SK-MEL-5 (cell line): Measurements from ENCODE around the gene EDAR. TPM values are rescaled to one million over a fixed set of nuclear protein-coding genes. Genes with fewer than 3 reads are reported as not detected.

Experiments
- DNase-seq: peaks from one replicate; pipeline ENCODE4 v3.0.0-alpha.2; 2016; ENCODE audit warnings: low read depth, low spot score
- in situ Hi-C: cut with HindIII; loops from 2 replicates; pipeline ENCODE4 v1.10.0; 2016; ENCODE audit warnings: low sequenced_read_pairs, high pct_unique_total_duplicates, low pct_unique_long_range_greater_than_20kb
- total RNA-seq: library from RNA; depleted of rRNA; stranded (reverse); fragments of >200 nt; shearing (Covaris generic); gene quantifications from 2 replicates; pipeline ENCODE4 v1.2.3, GENCODE V29; 2014

Gene EDAR
- total RNA-seq, 1 experiment from 2014 or later, result not detected

DNA sequence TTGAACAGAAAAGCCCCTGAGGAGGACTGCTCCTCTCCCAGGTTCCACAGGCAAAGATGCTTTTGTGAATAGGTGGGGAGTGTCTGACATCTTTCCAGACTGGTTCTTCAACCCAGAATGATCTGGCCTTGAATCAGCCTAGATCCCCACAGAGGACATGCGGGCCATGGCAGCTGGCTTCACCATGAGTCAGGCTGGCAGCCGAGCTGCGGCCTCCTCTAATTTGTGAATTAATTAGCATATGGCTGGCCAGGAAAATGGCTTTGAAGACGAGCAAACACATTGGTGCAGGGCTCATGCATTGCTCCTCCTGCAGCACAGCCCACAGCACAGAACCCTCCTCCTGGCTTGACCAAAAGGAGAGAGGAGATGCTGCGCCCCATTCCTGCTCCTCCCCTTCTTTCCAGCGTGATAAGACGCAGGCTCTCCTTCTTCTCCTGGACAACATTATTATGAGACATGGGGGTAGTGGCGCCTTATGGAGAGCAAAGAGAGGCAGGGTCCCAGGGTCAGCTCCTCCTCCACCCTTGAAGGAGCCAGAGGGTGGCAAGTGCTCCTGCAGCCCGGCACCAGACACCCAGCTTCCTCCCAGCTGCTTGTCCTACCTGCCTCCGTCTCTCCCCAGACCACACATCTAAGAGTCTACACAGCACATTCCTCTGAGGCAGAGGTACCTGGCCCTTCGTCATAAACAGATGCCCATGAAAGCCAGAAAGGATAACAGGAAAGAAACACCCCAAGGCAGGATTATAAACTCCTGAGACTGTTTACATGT lies 66.7 kb downstream of the EDAR start:
- no peak for DNase-seq
- in situ Hi-C loops, result no loop called here

DNA sequence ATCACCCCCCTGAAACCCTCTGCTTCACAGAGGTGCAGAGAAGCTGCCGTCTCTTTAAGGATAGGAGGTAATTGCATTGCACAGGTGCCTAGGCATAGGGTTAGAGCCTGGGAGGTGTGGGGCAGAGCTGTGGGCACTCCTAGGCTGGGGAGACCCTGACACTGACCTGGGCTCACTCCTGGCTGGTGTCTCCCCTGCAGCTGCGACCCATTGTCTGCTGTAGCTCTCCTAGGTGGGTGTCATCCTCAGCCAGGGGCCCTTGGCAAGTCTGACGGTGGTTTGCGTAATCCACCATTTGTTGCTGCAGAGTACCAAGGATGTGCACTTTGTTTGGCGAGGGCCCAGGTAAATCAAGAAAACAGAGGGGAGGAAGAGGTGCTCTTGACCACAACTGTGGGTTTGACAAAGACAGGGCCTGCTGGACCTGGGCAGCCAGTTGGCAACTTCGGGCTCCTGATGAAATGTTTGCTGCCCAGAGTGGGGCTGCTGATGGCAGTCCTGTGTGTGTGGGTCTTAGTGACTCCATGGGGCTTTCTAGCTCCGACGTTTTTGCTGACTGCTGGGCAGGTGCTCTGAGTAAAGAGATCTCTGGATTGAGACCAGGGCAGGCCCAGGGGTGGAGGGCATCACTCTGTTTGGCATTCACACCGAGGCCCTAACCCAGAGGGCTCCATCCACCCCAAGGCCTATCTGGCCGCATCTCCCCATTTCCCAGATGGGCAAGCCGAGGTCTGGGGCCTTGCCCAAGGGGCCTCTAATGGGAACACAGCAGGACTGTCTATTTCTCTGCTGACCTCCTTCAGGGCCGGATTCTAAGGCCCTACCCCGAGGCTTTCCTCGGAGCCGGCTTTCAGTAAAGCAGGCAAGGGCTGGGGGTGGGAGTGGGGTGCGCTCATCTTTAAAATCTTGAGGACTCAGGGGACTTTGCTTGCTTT lies 67.7 kb downstream of the EDAR start:
- DNase-seq, result no peak
- in situ Hi-C loops, result no loop called here

DNA sequence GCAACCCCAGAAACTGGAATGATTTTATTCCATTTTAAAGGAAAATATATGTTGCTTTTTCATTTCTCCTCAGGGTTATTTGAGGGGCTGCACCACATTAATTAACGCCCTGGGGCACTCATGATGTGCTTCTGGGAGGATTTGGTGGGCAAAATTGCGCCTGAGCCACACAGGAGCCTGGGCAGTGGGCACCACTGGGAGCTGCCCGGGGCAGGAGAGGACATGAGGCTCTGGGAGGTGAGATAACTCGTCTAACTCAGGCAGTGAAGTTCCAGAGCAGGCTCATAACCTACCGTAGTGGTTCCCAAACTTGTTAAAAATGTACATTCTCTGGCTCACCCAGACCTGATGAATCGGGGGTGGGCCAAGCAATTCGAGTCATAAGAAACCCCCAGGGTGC lies 68.3 kb downstream of the EDAR start:
- in situ Hi-C loops, result no loop called here
- no peak for DNase-seq

DNA sequence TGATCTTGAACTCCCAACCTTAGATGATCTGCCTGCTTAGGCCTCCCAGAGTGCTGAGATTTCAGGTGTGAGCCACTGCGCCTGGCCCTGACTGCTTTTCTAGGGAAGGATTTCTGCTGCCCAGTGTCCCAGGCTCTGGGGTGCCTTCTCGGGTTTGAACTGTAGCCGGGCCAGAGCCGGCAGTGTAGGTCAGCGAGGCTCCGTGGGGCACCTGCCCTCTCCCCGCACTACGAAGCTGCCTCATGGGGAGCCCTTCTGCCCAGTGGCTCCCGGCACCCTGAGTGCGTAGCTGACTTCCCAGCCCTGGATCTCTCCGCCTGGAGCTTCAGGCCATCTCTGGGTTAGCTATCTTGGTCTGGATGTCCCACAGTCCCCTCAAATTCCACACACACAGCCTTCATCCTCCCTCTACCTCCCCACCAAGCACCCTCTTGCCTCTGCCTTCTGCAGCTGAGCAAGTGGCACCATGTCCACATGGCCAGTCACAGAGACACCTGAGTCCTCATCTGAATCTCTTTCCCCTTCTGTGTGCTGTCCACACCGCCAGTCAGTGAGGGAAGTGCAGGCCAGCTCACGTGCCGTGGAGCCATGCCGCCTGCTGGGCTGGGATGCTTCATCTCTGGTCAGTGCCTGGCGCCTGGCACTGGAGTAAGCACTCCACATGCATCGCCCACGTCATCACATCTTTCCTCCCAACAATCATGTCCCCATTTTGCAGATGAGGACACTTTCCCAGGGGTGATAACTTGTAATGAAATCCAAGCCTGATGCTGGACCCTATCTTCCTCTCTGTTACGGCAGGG lies 69.2 kb downstream of the EDAR start:
- in situ Hi-C loops, result no loop called here
- no peak for DNase-seq

DNA sequence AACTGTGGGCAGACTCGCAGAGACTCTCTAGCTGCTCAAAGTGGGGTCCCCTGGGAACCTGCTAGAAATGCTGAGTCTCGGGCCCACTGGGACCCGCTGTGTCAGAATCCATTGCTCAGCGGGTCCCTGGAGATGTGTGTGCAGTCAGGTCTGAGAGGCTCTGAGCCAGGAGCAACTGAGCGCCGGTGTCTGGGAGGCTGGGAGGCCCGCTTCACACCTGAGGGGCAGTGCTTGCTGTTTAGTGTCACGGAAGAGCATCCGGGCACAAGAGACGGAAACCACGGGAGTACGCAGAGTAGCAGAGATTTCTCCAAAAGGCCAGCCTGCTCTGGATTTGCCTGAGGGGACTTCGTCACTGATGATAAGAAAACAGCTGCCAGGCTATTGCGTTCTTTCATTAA lies 70.1 kb downstream of the EDAR start:
- DNase-seq, result no peak
- in situ Hi-C loops, result no loop called here

DNA sequence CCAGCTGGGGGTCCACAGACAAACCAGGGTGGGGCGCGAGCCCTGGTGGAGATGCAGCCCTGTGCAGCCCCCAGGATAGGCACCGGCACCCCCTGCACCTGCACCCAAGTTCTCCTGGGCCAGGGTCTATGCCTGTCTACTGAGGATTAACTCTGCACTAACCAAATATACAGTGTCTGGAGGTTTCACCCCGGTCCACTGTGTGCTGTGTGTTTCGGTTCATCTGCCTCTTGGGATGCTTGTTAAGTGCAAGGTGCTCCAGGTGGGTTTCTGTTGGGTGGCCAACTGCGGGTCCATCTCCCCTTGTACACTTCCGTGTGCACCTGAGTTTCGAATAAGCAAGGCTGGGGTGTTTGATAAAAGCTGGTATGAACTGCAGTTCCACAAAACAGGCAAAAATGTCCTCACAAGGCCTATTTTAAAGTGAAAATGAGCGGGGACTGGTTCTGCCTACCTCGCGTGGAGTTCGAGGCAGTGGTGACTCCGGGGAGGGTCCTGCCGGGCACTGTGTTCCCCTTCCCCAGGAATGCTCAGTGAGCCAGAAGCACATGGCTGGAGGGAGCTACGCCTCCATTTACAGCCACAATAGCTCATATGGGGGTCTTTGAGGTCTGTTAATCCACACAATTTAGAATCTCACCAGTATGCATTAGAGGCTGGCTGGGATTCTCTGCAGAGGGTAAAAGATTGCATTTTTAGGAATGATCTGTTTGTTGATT lies 70.7 kb downstream of the EDAR start:
- in situ Hi-C loops, result no loop called here
- DNase-seq, result no peak

DNA sequence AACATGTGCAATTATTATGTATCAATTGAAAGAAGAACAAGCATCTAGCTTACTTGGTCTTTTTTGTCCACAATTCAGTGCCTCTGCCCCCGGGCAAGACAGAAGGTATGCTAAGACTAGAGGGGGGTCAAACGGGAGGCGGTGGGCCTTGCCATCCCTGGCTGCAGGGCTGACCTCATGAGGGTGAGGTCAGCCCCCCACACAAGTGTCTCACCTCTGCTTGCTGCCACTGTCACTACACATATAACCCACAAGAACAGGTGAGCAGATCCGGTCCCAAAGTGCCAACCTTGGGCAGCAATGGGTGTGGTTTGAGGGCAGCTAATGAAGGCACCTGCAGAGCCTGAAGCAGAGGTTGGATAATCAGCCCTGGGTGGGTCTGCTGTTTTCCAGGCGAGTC lies 71.5 kb downstream of the EDAR start:
- no peak for DNase-seq
- in situ Hi-C loops, result no loop called here

DNA sequence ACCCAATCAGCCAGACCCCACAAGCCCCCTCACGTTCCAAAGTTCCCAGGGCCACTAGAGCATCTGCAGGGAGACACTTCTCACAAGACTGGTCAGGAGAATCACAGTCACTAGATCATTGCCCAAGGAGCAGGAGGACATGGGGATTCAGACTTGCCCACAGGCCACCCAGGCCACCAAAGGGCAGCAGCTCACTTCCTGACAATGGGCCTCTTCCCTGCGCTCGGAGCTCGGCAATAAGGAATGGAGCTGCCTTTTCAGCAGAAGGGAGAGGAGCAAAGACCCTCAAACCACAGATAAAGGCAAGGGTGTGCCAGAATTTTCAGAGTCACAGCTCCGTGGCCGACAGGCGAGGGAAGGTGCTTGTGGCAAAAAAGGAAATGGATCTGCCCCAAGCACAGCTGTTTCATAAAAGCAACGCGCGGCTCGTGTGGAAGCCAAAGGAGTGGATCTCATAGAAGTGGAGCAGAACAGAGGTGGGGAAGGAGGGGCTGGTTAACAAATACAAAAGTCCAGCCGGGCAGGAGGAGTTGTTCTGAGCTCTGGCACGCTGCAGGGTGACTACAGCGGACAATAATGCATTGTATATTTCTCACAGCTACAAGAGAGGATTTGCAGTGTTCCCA lies 72.1 kb downstream of the EDAR start:
- peak; percentile 4 for DNase-seq
- in situ Hi-C loops, result no loop called here

DNA sequence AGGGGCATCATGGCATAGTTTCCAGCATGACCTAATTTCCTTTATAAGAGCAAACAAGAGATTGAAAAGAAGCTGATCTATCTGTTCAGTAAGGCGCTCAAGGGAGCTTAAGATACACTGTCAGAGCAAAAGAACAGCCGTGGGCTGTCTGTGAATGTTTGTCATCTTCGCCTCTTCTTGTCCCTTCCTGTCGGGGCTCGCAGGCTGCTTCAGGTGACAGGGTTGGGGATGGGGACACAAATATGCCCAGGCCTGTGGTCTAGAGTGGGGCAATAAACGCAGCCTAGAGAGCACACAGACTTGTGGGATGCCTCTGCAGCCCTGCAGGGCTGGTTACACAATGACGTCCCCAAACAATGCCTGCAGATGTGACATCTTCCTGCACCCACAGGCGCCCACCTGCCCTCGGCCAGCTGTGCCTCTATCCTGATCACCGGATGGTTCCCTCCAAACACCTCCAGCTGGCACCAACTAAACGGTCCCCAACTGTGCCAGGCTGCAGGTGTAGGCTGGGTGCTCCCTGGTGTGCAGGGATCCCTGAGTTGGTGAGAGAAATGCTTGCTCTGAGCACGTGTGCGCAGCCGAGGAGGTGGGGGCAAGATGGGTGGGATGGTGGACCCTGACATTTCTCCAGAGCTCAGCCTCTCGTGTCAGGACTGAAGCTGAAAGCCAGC lies 72.8 kb downstream of the EDAR start:
- in situ Hi-C loops, result no loop called here

DNA sequence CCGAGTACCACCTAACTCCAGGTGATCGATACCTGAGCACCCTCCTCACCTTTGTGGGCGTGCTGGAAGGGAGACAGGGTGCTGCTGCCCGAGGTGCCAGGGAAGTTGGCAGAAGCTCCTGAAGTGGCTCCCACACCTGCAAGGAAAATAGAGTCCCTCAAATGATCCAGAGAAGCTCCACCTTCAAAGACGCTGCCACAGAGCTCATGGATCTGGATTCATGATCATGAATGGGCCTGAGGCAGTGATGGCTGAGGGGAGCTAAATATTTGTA lies 76.5 kb downstream of the EDAR start:
- in situ Hi-C loops, result no loop called here
- no peak for DNase-seq

More for the DNA sequence above, 72.8 kb downstream of the EDAR start:
- DNase-seq, result no peak

DNA sequence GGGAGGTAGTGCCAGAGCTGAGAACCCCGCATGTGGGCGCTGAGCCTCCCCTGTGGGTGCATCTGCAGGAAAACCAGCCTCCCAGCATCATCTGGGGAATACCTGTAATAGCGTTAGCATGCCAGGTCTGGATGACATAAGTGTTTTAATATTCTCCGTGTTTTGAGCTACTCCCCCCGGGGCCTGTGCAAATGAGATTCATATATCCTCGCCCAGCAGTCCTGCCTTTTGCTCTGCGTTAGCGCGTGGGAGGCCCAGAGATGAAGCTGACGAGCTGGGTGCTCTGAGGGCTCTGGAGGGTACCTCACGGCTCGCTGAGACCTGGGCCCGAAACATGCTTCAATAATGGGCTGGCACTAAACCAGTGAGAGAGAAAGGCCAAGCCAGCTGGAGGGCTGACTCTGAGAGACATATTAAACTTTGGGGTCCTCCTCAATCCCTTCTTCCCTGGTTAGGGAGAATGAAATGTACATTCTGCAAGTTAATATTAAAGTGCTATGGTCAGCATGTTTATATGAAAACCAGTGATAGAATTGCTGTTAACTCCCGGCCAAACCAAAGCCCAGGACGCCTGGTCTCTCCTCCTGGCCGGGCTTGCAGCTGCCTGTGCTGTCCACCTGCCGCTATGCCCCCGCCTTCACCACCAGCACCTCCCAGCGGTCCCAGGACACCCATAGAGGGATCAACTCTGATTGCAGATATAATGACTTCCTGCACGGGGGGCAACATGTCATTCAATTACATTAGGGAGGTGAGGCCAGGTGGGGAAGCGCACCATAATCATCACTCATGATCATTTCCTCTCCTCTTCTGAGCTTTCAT lies 77.0 kb downstream of the EDAR start:
- DNase-seq, result no peak
- in situ Hi-C loops, result no loop called here

DNA sequence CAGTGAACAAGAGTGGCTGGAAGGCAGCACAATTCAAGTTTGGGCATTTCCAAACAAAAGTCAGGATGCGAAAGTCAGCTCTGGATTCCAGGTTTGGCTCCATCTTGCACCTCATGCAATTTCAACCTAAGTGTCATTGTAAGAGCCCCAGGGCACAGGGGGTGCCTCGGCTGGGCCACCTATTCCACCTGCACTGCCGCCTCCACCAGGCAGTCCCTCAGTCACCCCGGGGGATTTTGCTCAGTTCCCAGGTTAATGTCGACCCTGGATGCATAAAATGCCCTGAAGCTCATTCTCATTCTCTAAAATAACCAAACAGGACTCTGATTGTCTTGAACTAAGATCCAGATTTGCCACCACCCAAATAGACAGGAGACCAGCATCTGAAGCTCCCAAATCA lies 77.6 kb downstream of the EDAR start:
- DNase-seq, result no peak
- in situ Hi-C loops, result no loop called here

DNA sequence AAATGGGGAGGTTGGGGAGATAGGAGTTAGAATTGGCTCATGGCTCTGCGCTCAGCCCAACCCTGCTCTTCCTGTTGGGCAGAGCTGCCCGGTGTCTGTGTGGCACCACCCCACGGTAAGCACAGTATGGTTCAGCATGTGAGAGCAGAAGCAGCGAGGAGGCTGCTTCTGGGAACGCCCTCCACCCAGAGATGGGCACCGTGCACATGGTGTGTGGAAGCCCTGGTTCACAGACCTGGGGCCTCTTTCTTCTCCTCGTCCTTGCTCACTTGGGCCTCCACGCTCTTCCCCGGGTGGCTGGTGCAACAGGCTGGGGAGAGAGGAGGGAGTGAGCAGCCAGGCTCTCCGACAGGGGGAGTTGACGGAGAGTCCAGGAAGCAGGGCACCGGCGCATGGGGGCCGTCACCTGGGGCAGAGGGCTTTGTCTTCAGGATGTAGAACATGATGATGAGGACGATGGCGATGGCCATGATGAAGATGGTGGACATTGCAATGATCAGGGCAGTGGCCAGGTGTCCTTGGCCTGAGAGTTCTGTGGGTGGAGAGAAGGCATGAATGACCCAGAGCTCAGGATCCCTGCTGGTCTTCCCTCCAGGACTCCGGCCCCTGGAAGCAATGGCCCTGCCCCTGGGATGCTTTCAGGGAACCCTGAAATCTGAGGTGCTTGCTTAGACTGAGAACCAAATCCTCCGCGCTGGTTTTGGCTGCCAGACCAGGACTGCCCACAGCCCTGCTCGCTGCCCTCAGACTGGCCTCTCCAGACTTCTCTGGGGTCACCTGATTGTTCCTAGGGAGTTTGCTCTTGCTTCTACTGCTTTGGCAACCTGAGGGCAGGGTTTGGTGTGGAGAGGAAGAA lies 78.3 kb downstream of the EDAR start:
- in situ Hi-C loops, result no loop called here
- DNase-seq, result no peak

DNA sequence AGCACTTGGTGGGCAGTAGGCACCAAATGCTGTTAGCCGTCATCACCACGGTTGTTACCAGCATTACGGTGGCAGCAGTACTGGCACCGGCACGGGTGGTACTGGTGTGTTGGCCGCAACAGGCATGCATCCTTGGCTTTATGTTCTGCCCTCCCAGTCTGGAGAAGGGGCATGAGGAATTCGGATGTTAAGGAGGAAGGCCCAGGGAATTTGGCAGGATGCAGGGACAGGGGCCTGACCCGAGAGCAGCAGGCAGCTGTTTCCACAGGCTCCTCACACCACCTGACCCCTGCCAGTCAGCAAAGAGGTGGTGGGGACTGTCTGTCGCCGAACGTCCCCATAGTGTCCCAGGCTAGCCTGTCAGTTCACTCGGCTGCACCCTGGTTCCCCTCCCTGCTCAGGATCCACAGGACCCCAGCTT lies 79.0 kb downstream of the EDAR start:
- in situ Hi-C loops, result no loop called here
- no peak for DNase-seq

DNA sequence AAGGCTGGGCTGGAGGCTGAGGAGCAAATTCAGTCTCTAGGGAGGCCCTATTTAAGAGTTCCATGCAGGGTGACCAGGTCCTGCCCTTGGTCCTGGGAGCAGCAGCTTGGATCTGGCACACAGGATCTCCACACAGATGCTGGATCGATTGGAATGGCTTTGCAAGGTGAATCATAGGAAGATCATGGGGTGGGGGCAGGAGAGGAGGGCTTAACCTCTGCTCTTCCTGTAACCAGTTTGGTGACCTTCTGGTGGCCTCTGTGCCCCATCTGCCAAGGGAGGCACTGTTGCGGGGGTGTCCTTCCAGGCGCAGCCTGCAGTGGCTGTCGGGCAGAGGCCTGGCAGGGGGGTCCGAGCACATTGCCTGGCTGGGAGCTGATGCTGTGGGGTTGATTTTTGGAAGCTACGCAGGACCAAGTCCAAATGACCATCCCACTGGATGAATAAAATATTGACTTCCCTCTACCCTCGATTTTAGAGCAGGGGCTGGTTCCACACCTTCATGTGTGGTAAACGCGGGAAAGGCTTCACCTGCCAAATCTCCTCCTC lies 79.7 kb downstream of the EDAR start:
- in situ Hi-C loops, result no loop called here
- no peak for DNase-seq
